ENCODE measurements around the gene OPCML.

- TF ChIP-seq CTCF (conservative IDR thresholded peaks at IDR 0.05; ENCODE audit: low read depth, low read length): no peak
- no peak for TF ChIP-seq EZH2 (IDR thresholded peaks at IDR 0.05; ENCODE audit: borderline replicate concordance, low read depth, low read length, poor library complexity, severe bottlenecking)
These were observed 843 bp downstream of the OPCML start for GRCh38 chr11:133531458-133531857.

All from A673 (cell line).